ENCODE measurements around the gene DLGAP1. TPM values are rescaled to one million over a fixed set of nuclear protein-coding genes. Genes with fewer than 3 reads are reported as not detected.

The DLGAP1 gene
- total RNA-seq, 1 donor from 2014 or later, result 13.6 TPM

GRCh38 chr18:3645384-3646156 is 809.5 kb downstream of the DLGAP1 start:
- peaks cover 2% of the 10 kb centered on the region for H3K4me1 Mint-ChIP-seq (ENCODE audit: low read depth, unreplicated experiment)
- no peak for DNase-seq
- no peaks in the 10 kb centered on the region for H3K9me3 Mint-ChIP-seq (ENCODE audit: unreplicated experiment)
- H3K4me3 Mint-ChIP-seq (ENCODE audit: unreplicated experiment), result no peak overlapping the region
- H3K27ac Mint-ChIP-seq (ENCODE audit: unreplicated experiment), result no peak overlapping the region
- no peaks in the 10 kb centered on the region for H3K36me3 Mint-ChIP-seq (ENCODE audit: unreplicated experiment)
- no peak for TF ChIP-seq CTCF (IDR thresholded peaks at IDR 0.05; ENCODE audit: partially characterized antibody, unreplicated experiment)
- H3K27me3 Mint-ChIP-seq (ENCODE audit: unreplicated experiment), result no peaks in the 10 kb centered on the region

DNA sequence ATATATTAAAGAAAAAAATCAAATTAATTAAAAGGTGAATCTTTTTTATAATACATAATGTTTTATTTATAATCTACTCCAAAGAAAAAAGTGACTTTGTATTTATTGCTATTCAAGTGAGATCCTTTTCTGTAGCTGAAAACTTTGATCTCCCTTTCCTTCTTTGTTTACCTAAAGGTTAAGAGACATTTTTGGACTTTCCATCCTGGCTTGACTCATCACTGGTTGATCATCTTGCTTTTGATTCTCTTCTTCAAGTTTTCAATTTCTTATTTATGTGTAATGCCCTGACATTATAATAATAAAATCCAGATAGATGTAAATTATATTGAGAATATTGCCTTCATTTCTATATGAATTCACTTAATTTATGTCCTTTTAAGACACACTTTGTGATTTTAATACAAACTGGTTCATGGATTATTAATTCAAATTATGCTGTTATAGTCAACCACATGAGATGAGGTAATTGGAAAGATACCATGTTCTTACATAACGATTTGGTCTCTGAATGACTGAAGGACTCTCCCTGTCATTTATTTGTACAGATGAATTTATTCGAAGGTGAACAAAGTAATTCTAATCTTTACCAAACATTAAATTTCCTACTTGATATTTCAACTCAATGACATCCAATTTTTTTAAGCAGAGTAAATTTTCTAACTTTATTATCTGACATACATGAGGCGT is 820.7 kb downstream of the DLGAP1 start:
- H3K9me3 Mint-ChIP-seq (ENCODE audit: unreplicated experiment), result no peaks in the 10 kb centered on the region
- no peaks in the 10 kb centered on the region for H3K27me3 Mint-ChIP-seq (ENCODE audit: unreplicated experiment)
- H3K4me1 Mint-ChIP-seq (ENCODE audit: low read depth, unreplicated experiment), result no peaks in the 10 kb centered on the region
- no peaks in the 10 kb centered on the region for H3K36me3 Mint-ChIP-seq (ENCODE audit: unreplicated experiment)
- no peak for DNase-seq
- H3K4me3 Mint-ChIP-seq (ENCODE audit: unreplicated experiment), result no peak overlapping the region
- TF ChIP-seq CTCF (IDR thresholded peaks at IDR 0.05; ENCODE audit: partially characterized antibody, unreplicated experiment), result no peak
- H3K27ac Mint-ChIP-seq (ENCODE audit: unreplicated experiment), result no peak overlapping the region

DNA sequence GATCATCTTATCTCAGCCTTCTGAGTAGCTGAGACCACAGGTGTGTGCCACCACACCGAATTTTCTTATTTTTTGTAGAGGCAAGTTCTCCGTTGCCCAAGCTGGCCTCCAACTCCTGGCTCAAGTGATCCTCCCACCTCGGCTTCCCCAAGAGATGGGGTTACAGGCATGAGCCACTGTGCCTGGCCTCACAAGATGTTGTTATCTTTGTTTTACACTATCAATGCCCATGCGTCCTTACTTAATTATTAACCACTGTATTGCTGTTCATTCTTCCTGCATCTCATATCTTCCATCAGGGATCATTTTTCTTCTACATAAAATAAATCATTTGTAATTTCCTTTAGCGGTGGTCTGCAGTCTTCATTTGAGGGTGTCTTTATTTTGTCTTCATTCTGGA is 823.2 kb downstream of the DLGAP1 start:
- no peaks in the 10 kb centered on the region for H3K27me3 Mint-ChIP-seq (ENCODE audit: unreplicated experiment)
- DNase-seq, result no peak
- peaks cover 1% of the 10 kb centered on the region for H3K9me3 Mint-ChIP-seq (ENCODE audit: unreplicated experiment)
- no peak for TF ChIP-seq CTCF (IDR thresholded peaks at IDR 0.05; ENCODE audit: partially characterized antibody, unreplicated experiment)
- no peaks in the 10 kb centered on the region for H3K36me3 Mint-ChIP-seq (ENCODE audit: unreplicated experiment)
- H3K4me3 Mint-ChIP-seq (ENCODE audit: unreplicated experiment), result no peak overlapping the region
- H3K27ac Mint-ChIP-seq (ENCODE audit: unreplicated experiment), result no peak overlapping the region
- H3K4me1 Mint-ChIP-seq (ENCODE audit: low read depth, unreplicated experiment), result no peaks in the 10 kb centered on the region

GRCh38 chr18:3626929-3627458 is 828.1 kb downstream of the DLGAP1 start:
- no peak overlapping the region for H3K4me3 Mint-ChIP-seq (ENCODE audit: unreplicated experiment)
- DNase-seq, result no peak
- H3K9me3 Mint-ChIP-seq (ENCODE audit: unreplicated experiment), result peaks cover 1% of the 10 kb centered on the region
- no peak overlapping the region for H3K27ac Mint-ChIP-seq (ENCODE audit: unreplicated experiment)
- H3K4me1 Mint-ChIP-seq (ENCODE audit: low read depth, unreplicated experiment), result peaks cover 9% of the 10 kb centered on the region
- TF ChIP-seq CTCF (IDR thresholded peaks at IDR 0.05; ENCODE audit: partially characterized antibody, unreplicated experiment), result no peak
- H3K27me3 Mint-ChIP-seq (ENCODE audit: unreplicated experiment), result no peaks in the 10 kb centered on the region
- H3K36me3 Mint-ChIP-seq (ENCODE audit: unreplicated experiment), result no peaks in the 10 kb centered on the region

DNA sequence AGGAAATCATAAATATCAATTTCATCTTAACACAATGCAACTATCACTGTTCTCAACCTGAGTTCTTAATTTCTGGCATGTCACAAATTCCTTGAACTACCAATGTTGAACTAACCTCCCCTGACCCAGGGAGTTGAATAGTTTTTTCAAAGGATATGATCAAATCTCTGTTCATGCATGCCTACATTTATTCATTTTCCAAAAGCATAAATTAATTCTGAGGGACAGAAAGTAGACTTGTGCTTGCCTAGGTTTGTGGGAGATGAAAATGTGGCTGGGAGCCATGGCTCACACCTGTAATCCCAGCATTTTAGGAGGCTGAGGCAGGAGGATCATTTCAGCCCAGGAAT is 829.4 kb downstream of the DLGAP1 start:
- Mint-ChIP-seq H3K27me3 (ENCODE audit: unreplicated experiment) (no peaks in the 10 kb centered on the region), H3K27ac (ENCODE audit: unreplicated experiment) (no peak overlapping the region), H3K4me1 (ENCODE audit: low read depth, unreplicated experiment) (peaks cover 9% of the 10 kb centered on the region), H3K36me3 (ENCODE audit: unreplicated experiment) (no peaks in the 10 kb centered on the region), H3K4me3 (ENCODE audit: unreplicated experiment) (no peak overlapping the region), H3K9me3 (ENCODE audit: unreplicated experiment) (peaks cover 1% of the 10 kb centered on the region)
- no peak for TF ChIP-seq CTCF (IDR thresholded peaks at IDR 0.05; ENCODE audit: partially characterized antibody, unreplicated experiment)
- DNase-seq, result no peak
